Adrenal gland (tissue), 12 donors: Measurements from ENCODE around the gene BIRC7. TPM values are rescaled to one million over a fixed set of nuclear protein-coding genes. Genes with fewer than 3 reads are reported as not detected.

ENCODE experiments used
- DNase-seq, 7 donors: peaks; one replicate each; pipeline ENCODE4 v3.0.0-alpha.2; 2019 to 2020
- H3K27ac ChIP-seq, 5 donors: fragments of 200-600 bp; sonication (generic) in 4 of 5; 1 replicate in 3 of 5; 2 replicates in 2 of 5; pipeline versions ENCODE4 v1.5.1 to v1.8.0; 2016 to 2020; ENCODE audit warnings: mild to moderate bottlenecking in 1 of 5
- H3K27me3 ChIP-seq: fragments of 200-600 bp; 2 replicates; pipeline ENCODE4 v1.8.0; 2021
- H3K36me3 ChIP-seq, 2 donors: fragments of 200-600 bp; replicated peaks in 1 of 2; 1 replicate in 1 of 2; 2 replicates in 1 of 2; pipeline versions ENCODE4 v1.5.1 to v1.8.0; 2018 to 2022
- H3K4me1 ChIP-seq, 2 donors: fragments of 200-600 bp; replicated peaks in 1 of 2; 1 replicate in 1 of 2; 2 replicates in 1 of 2; pipeline versions ENCODE4 v1.5.1 to v1.8.0; 2018 to 2021
- H3K4me3 ChIP-seq, 4 donors: fragments of 200-600 bp; sonication (generic) in 3 of 4; one replicate each; pipeline ENCODE4 v1.5.1; 2016 to 2018
- H3K9me3 ChIP-seq, 3 donors: fragments of 200-600 bp; sonication (generic) in 1 of 3; replicated peaks in 1 of 3; 1 replicate in 2 of 3; 2 replicates in 1 of 3; pipeline versions ENCODE4 v1.5.1 to v1.8.0; 2016 to 2021
- CTCF ChIP-seq, 6 experiments: fragments of 450-650 bp in 4 of 6; fragments of 200-600 bp in 2 of 6; sonication (generic) in 1 of 6; IDR thresholded peaks; 1 replicate in 5 of 6; 2 replicates in 1 of 6; pipeline versions ENCODE4 v1.5.1 to v1.8.0; 2016 to 2021; ENCODE audit warnings: antibody characterized with exemption in 6 of 6, mild to moderate bottlenecking in 2 of 6, moderate library complexity in 1 of 6
- POLR2A ChIP-seq, 2 donors: fragments of 450-650 bp; IDR thresholded peaks; one replicate each; pipeline ENCODE4 v1.6.1; 2017; ENCODE audit warnings: antibody characterized with exemption in 2 of 2, mild to moderate bottlenecking in 2 of 2, moderate library complexity in 1 of 2
- WGBS, 4 donors: extraction: QIAGEN DNeasy Blood & Tissue Kit in 2 of 4; methylation state at CpG; one replicate each; pipeline versions ENCODE4 v1.1.5 to v1.1.7; 2013 to 2017; 5-methylcytosine and 5-hydroxymethylcytosine counted together
- intact Hi-C, 2 donors: fragments of 100-400 bp; cut with DNase I; formaldehyde crosslinking; loops; one replicate each; pipeline versions ENCODE4 v1.14.1 to v1.15.0; 2022 to 2023
- polyA plus RNA-seq, 3 donors: library from polyadenylated mRNA; stranded (reverse); fragments of 200-250 nt in 2 of 3; fragments of 350-450 nt in 1 of 3; fragmentation: Illumina TruSeq in 1 of 3; extraction: RNeasy Lipid Tissue Mini Kit (QIAGEN cat#74804) in 1 of 3; gene quantifications; one replicate each; pipeline ENCODE4 v1.2.3, GENCODE V29; 2013 to 2014
- total RNA-seq, 9 donors: library from RNA; depleted of rRNA in 4 of 9; stranded (reverse); fragments of >200 nt in 4 of 9; fragments of 120-200 nt in 1 of 9; fragmentation: NEBNext Ultra II Directional in 1 of 9; extraction: Animal tissue kit (Norgen Biotek cat#: 25700) in 1 of 9; gene quantifications; one replicate each; pipeline versions ENCODE4 v1.1.0 to v1.2.4, GENCODE V29; 2013 to 2023
- donor health status: healthy with polysubstance abuse.
- donor health status: Bipolar disorder and iron deficiency.
- donor health status: DM: yes; HTN: yes; CAD: no.
- donor health status: DM: no; HTN: no; CAD: no.
- donor health status: DM: no; HTN: no; CAD: no.
- donor health status: DM: yes; HTN: yes; CAD: no.

The BIRC7 gene
- total and polyA plus RNA-seq, 12 donors = 0.28 to 117 (median 1.1) TPM; not detected in 5

- intact Hi-C loops = no loop called here
- H3K27me3 ChIP-seq = peaks cover 43% of the 10 kb centered on the region
- WGBS, 4 donors = 10 to 25% (median 13%) methylated on average over 14 to 56 of the region's 56 CpGs; no CpG with 5 or more reads in 1 of the 4 donors
These were observed 19.1 kb downstream of the BIRC7 start for GRCh38 chr20:63254606-63255384.

GRCh38 chr20:63255931-63256704 lies 20.4 kb downstream of the BIRC7 start:
- WGBS, 4 donors = 58 to 63% (median 60%) methylated on average over 17 to 31 of the region's 31 CpGs
- TF ChIP-seq CTCF (IDR thresholded peaks at IDR 0.05) = no peak
- DNase-seq = no peak
- Histone ChIP-seq H3K4me1 (peaks cover 0 to 5% of the 10 kb centered on the region in 2 donors), H3K9me3 (no peaks in the 10 kb centered on the region), H3K36me3 (no peaks in the 10 kb centered on the region), H3K4me3 (no peak overlapping the region), H3K27me3 (peaks cover 43% of the 10 kb centered on the region), H3K27ac (no peak overlapping the region)
- intact Hi-C loops = no loop called here

More at GRCh38 chr20:63254606-63255384, 19.1 kb downstream of the BIRC7 start:
- Histone ChIP-seq H3K9me3 (no peaks in the 10 kb centered on the region), H3K4me1 (peaks cover 0 to 5% of the 10 kb centered on the region in 2 donors), H3K36me3 (no peaks in the 10 kb centered on the region), H3K27ac (no peak overlapping the region), H3K4me3 (no peak overlapping the region)
- DNase-seq = no peak
- no peak for TF ChIP-seq POLR2A (IDR thresholded peaks at IDR 0.05)
- TF ChIP-seq CTCF (IDR thresholded peaks at IDR 0.05) = no peak

GRCh38 chr20:63256954-63257353 lies 21.2 kb downstream of the BIRC7 start:
- Histone ChIP-seq H3K27ac (no peak overlapping the region), H3K36me3 (no peaks in the 10 kb centered on the region), H3K4me1 (peaks cover 0 to 5% of the 10 kb centered on the region in 2 donors), H3K27me3 (peaks cover 40% of the 10 kb centered on the region), H3K4me3 (no peak overlapping the region), H3K9me3 (no peaks in the 10 kb centered on the region)
- WGBS, 4 donors = 79 to 86% (median 82%) methylated on average over 4 of the region's 4 CpGs
- no peak for DNase-seq
- TF ChIP-seq POLR2A (IDR thresholded peaks at IDR 0.05) (no peak), CTCF (IDR thresholded peaks at IDR 0.05) (no peak)
- intact Hi-C loops = no loop called here

GRCh38 chr20:63257629-63258028 lies 21.9 kb downstream of the BIRC7 start:
- Histone ChIP-seq H3K36me3 (no peaks in the 10 kb centered on the region), H3K4me1 (peaks cover 0 to 5% of the 10 kb centered on the region in 2 donors), H3K27me3 (peaks cover 35% of the 10 kb centered on the region), H3K9me3 (no peaks in the 10 kb centered on the region), H3K4me3 (no peak overlapping the region), H3K27ac (no peak overlapping the region)
- no peak for DNase-seq
- intact Hi-C loops = no loop called here
- WGBS, 4 donors = 82 to 90% (median 87%) methylated on average over 13 of the region's 13 CpGs
- TF ChIP-seq CTCF (IDR thresholded peaks at IDR 0.05) = no peak
- TF ChIP-seq POLR2A (IDR thresholded peaks at IDR 0.05) = no peak
